ENCODE results near the gene PDLIM1. TPM values are rescaled to one million over a fixed set of nuclear protein-coding genes. Genes with fewer than 3 reads are reported as not detected.

PDLIM1 gene
- total RNA-seq, 1 donor from 2014 or later = 62.5 TPM

- no peak for DNase-seq
These were observed 94.8 kb downstream of the PDLIM1 start for GRCh38 chr10:95196046-95196445.

- no peak for DNase-seq
These were observed 96.9 kb downstream of the PDLIM1 start, which contains the start of gene ACSM6 for GRCh38 chr10:95193944-95194343. Gene ACSM6, plus strand, starts transcription at chr10:95194238. Its CDS starts 248 bp downstream, at chr10:95194486.

- no peak for DNase-seq
These were observed 102.2 kb downstream of the PDLIM1 start for GRCh38 chr10:95188593-95188992.

- DNase-seq = no peak
These were observed 103.2 kb downstream of the PDLIM1 start for GRCh38 chr10:95187617-95188016.

Other genes with a start within 250 kb of the PDLIM1 start
- gene CYP2C8, start 221.5 kb downstream of the PDLIM1 start, total RNA-seq = under 0.01 and 0.05 TPM in 2 replicates
- not detected in 2 replicates for gene ACSM6, start 96.8 kb downstream of the PDLIM1 start, total RNA-seq